B cell (primary cell): ENCODE results near the gene MYL4. TPM values are rescaled to one million over a fixed set of nuclear protein-coding genes. Genes with fewer than 3 reads are reported as not detected.

Experiments
- ATAC-seq: fragments of 200-7000 bp; cut with Tn5 transposase; one replicate; pipeline ENCODE4 v1.10.0; 2021; ENCODE audit warnings: low read depth, mild to moderate bottlenecking, moderate number of reproducible peaks, moderate library complexity
- CTCF ChIA-PET: fragments of 350-600 bp; sonication (Branson Sonifier 250); formaldehyde crosslinking; loops from one replicate; lab custom pipeline; 2021; ENCODE audit warnings: antibody characterized with exemption, inconsistent platforms; lab: Charles Lee
- POLR2A ChIA-PET: fragments of 350-600 bp; sonication (Branson Sonifier 250); formaldehyde crosslinking; loops from one replicate; lab custom pipeline; 2021; ENCODE audit warnings: antibody characterized with exemption; lab: Charles Lee
- DNase-seq: peaks from one replicate; pipeline ENCODE4 v3.0.0; 2013
- H2AFZ ChIP-seq: 2 replicates; pipeline ENCODE4 v1.6.1; 2012; ENCODE audit warnings: mild to moderate bottlenecking, low read depth, low read length; ENCODE audit not compliant: insufficient read depth, poor library complexity, severe bottlenecking
- H3K27ac ChIP-seq, 2 donors: 1 replicate in 1 of 2; 2 replicates in 1 of 2; pipeline ENCODE4 v1.5.1; 2012 to 2013; ENCODE audit warnings: low read length in 2 of 2, mild to moderate bottlenecking in 2 of 2, moderate library complexity in 1 of 2
- H3K27me3 ChIP-seq, 4 experiments: fragments of 200-600 bp in 1 of 4; sonication (generic) in 1 of 4; replicated peaks in 1 of 4; 1 replicate in 2 of 4; 2 replicates in 2 of 4; pipeline versions ENCODE4 v1.6.1 to v1.7.0; 2013 to 2016; ENCODE audit warnings: low read length in 3 of 4, mild to moderate bottlenecking in 2 of 4, mixed read lengths in 1 of 4, moderate library complexity in 1 of 4; ENCODE audit not compliant: insufficient read depth in 4 of 4, control insufficient read depth in 3 of 4; ENCODE audit errors: control extremely low read depth in 1 of 4
- H3K36me3 ChIP-seq, 2 experiments: replicated peaks in 1 of 2; 1 replicate in 1 of 2; 2 replicates in 1 of 2; pipeline versions ENCODE4 v1.6.1 to v1.7.1; 2013; ENCODE audit warnings: low read length in 1 of 2; ENCODE audit not compliant: insufficient read depth in 2 of 2, control insufficient read depth in 1 of 2; ENCODE audit errors: control extremely low read depth in 1 of 2, extremely low read depth in 1 of 2
- H3K4me1 ChIP-seq, 2 donors: fragments of 200-600 bp in 1 of 2; sonication (generic) in 1 of 2; 1 replicate in 1 of 2; 2 replicates in 1 of 2; pipeline versions ENCODE4 v1.5.1 to v1.6.1; 2013 to 2017; ENCODE audit warnings: low read length in 2 of 2; ENCODE audit not compliant: control insufficient read depth in 2 of 2, insufficient read depth in 2 of 2
- H3K4me2 ChIP-seq: replicated peaks from 2 replicates; pipeline ENCODE3; 2012; ENCODE audit warnings: mild to moderate bottlenecking, low read depth, low read length; ENCODE audit not compliant: poor library complexity, severe bottlenecking
- H3K4me3 ChIP-seq, 5 experiments: fragments of 200-600 bp in 1 of 5; sonication (generic) in 1 of 5; 1 replicate in 3 of 5; 2 replicates in 2 of 5; pipeline versions ENCODE4 v1.5.1 to v1.7.0; 2011 to 2016; ENCODE audit warnings: low read length in 4 of 5, mild to moderate bottlenecking in 4 of 5, low read depth in 2 of 5, control low read depth in 1 of 5, moderate library complexity in 1 of 5; ENCODE audit not compliant: insufficient read depth in 1 of 5; ENCODE audit errors: control extremely low read depth in 1 of 5, extremely low read depth in 1 of 5
- H3K79me2 ChIP-seq: fragments of 200-600 bp; sonication (generic); one replicate; pipeline ENCODE4 v1.6.0; 2016; ENCODE audit warnings: low read length; ENCODE audit not compliant: control insufficient read depth, insufficient read depth
- H3K9ac ChIP-seq: fragments of 200-600 bp; sonication (generic); 2 replicates; pipeline ENCODE4 v1.6.1; 2017; ENCODE audit warnings: mild to moderate bottlenecking, low read length, moderate library complexity
- H3K9me3 ChIP-seq, 3 donors: one replicate each; pipeline versions ENCODE4 v1.6.1 to v1.7.1; 2013; ENCODE audit warnings: low read length in 2 of 3; ENCODE audit not compliant: control insufficient read depth in 2 of 3, insufficient read depth in 1 of 3; ENCODE audit errors: control extremely low read depth in 1 of 3
- H4K20me1 ChIP-seq: 2 replicates; pipeline ENCODE4 v1.6.0; 2012; ENCODE audit warnings: mild to moderate bottlenecking, low read length; ENCODE audit not compliant: insufficient read depth, control insufficient read depth, poor library complexity, severe bottlenecking
- H3K27ac Mint-ChIP-seq: one replicate; pipeline ENCODE4 v1.8.0; 2021; ENCODE audit warnings: mixed read lengths
- H3K27me3 Mint-ChIP-seq: one replicate; pipeline ENCODE4 v1.8.0; 2021; ENCODE audit warnings: mixed read lengths
- H3K4me1 Mint-ChIP-seq: one replicate; pipeline ENCODE4 v1.8.0; 2021; ENCODE audit warnings: mixed read lengths
- H3K4me3 Mint-ChIP-seq: one replicate; pipeline ENCODE4 v1.8.0; 2021; ENCODE audit warnings: mixed read lengths
- H3K9me3 Mint-ChIP-seq: one replicate; pipeline ENCODE4 v1.8.0; 2022; ENCODE audit warnings: mixed read lengths; ENCODE audit not compliant: insufficient read depth
- EZH2 ChIP-seq: IDR thresholded peaks from 2 replicates; pipeline ENCODE4 v1.6.1; 2012; ENCODE audit warnings: borderline replicate concordance, low read depth, mild to moderate bottlenecking, moderate library complexity, low read length; ENCODE audit not compliant: insufficient read depth, poor library complexity, severe bottlenecking
- WGBS: methylation state at CpG from one replicate; pipeline ENCODE4 v1.1.5; 2013; ENCODE audit warnings: missing lambda C conversion rate; ENCODE audit not compliant: insufficient coverage; 5-methylcytosine and 5-hydroxymethylcytosine counted together
- intact Hi-C: fragments of 100-400 bp; cut with micrococcal nuclease; formaldehyde crosslinking; loops from one replicate; pipeline ENCODE4 v1.10.0; 2022
- polyA plus RNA-seq: library from polyadenylated mRNA; depleted of rRNA; stranded (reverse); fragments of >200 nt; gene quantifications from 2 replicates; pipeline ENCODE4 v1.2.3, GENCODE V29; 2012
- total RNA-seq, 2 donors: library from RNA; stranded (reverse); fragments of 120-200 nt in 1 of 2; gene quantifications; 1 replicate in 1 of 2; 2 replicates in 1 of 2; pipeline versions ENCODE4 v1.2.3 to v1.2.4, GENCODE V29; 2013 to 2022
- TF ChIP-seq, protein P1 (sequence below): fragments of 200-600 bp; IDR thresholded peaks from one replicate; pipeline ENCODE4 v1.8.0; 2022; ENCODE audit warnings: antibody characterized with exemption, mild to moderate bottlenecking

MYL4 gene
- total and polyA plus RNA-seq, 2 donors (not counting 1 experiment from before 2014, with no cell fraction given), result 0.16 to 0.42 TPM

DNA sequence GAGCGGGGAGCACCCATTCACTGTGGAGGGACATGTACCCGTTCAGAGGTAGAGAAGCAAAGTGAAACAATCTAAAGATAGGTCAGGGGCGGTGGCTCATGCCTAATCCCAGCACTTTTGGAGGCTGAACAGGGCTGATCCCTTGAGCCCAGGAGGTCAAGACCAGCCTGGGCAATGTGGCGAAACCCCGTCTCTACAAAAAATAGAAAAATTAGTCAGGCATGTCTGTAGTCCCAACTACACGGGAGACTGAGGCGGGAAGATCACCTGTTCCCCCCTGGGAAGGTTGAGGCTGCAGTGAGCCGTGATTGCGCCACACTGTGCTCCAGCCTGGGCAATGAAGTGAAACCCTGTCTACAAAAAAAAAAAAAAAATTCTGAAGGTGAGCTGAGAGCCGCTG, 21.7 kb downstream of the MYL4 start:
- Mint-ChIP-seq H3K4me1 (peaks cover 28% of the 10 kb centered on the region), H3K27me3 (no peaks in the 10 kb centered on the region), H3K27ac (no peak overlapping the region), H3K9me3 (no peaks in the 10 kb centered on the region), H3K4me3 (peak overlapping the region; percentile 77)
- POLR2A ChIA-PET, result interaction anchor here (0.8 kb wide), 2 partner anchors 85 to 93 kb away, joined by 3 to 5 read pairs; partner anchors contain the start of gene EFCAB13
- CTCF ChIA-PET, result interaction anchor here (0.7 to 7.5 kb wide), 17 partner anchors 10 to 384 kb away, joined by 3 to 226 read pairs (median 10); partner anchors contain the start of genes EFCAB13, ITGB3 and MYL4
- H3K9ac ChIP-seq, result peak overlapping the region; percentile 54
- no peaks in the 10 kb centered on the region for H3K79me2 ChIP-seq
- H3K36me3 ChIP-seq, result no peaks in the 10 kb centered on the region
- peak; percentile 36 for ATAC-seq
- TF ChIP-seq, protein P1, sequence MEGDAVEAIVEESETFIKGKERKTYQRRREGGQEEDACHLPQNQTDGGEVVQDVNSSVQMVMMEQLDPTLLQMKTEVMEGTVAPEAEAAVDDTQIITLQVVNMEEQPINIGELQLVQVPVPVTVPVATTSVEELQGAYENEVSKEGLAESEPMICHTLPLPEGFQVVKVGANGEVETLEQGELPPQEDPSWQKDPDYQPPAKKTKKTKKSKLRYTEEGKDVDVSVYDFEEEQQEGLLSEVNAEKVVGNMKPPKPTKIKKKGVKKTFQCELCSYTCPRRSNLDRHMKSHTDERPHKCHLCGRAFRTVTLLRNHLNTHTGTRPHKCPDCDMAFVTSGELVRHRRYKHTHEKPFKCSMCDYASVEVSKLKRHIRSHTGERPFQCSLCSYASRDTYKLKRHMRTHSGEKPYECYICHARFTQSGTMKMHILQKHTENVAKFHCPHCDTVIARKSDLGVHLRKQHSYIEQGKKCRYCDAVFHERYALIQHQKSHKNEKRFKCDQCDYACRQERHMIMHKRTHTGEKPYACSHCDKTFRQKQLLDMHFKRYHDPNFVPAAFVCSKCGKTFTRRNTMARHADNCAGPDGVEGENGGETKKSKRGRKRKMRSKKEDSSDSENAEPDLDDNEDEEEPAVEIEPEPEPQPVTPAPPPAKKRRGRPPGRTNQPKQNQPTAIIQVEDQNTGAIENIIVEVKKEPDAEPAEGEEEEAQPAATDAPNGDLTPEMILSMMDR, result no peak
- TF ChIP-seq EZH2, result no peak
- H4K20me1 ChIP-seq, result no peaks in the 10 kb centered on the region
- H3K9me3 ChIP-seq, result no peaks in the 10 kb centered on the region
- no peak for DNase-seq
- H2AFZ ChIP-seq, result peak overlapping the region; percentile 7
- no peak overlapping the region for H3K27ac ChIP-seq
- peak overlapping the region in 4 of 5 experiments; percentile 28 to 43 (median 36) for H3K4me3 ChIP-seq
- intact Hi-C loops, result loop anchor here (1.0 kb wide), 1 partner anchor 384 kb away; no protein-coding TSS in a partner anchor
- peaks cover 22 to 23% of the 10 kb centered on the region in 2 donors for H3K4me1 ChIP-seq
- WGBS, result 29% methylated on average over 6 of the region's 10 CpGs
- peak overlapping the region; percentile 72 for H3K4me2 ChIP-seq
- H3K27me3 ChIP-seq, result no peaks in the 10 kb centered on the region

DNA sequence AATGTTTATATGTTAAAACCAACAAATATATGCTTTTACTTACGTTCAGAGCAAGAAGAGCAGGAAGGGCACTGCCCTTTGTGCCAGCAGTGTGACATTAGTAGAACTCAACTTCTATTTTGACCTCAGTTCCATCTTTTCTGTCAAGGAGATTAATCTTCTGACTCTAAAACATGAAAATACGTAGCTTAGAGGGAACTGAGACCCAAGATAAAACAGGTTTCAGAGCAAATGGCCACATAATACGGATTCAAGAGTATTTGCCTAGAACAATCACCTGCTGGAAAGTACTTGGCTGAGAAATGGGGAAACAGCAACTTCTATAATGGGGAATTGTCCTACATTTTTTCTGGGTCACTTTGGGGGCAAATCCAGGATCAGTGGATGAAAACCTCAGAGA, 22.2 kb downstream of the MYL4 start:
- POLR2A ChIA-PET, result interaction anchor here (0.8 kb wide), 2 partner anchors 84 to 93 kb away, joined by 3 to 5 read pairs; partner anchors contain the start of gene EFCAB13

More for the DNA sequence above, 22.2 kb downstream of the MYL4 start:
- Histone ChIP-seq H2AFZ (no peak overlapping the region), H3K4me1 (peaks cover 22 to 23% of the 10 kb centered on the region in 2 donors), H3K4me3 (peak overlapping the region in 1 of 5 experiments; percentile 37), H3K4me2 (peak overlapping the region; percentile 72), H3K9me3 (peaks cover 0 to 2% (median 0%) of the 10 kb centered on the region in 3 donors), H3K79me2 (no peaks in the 10 kb centered on the region), H4K20me1 (no peaks in the 10 kb centered on the region), H3K9ac (peak overlapping the region; percentile 54), H3K36me3 (no peaks in the 10 kb centered on the region), H3K27me3 (no peaks in the 10 kb centered on the region), H3K27ac (no peak overlapping the region)
- TF ChIP-seq EZH2, result no peak
- TF ChIP-seq, protein P1, result no peak
- Mint-ChIP-seq H3K9me3 (no peaks in the 10 kb centered on the region), H3K4me3 (peak overlapping the region; percentile 77), H3K4me1 (peaks cover 28% of the 10 kb centered on the region), H3K27me3 (no peaks in the 10 kb centered on the region), H3K27ac (peak overlapping the region; percentile 11)
- no peak for DNase-seq
- WGBS, result 60% methylated on average over 2 of the region's 3 CpGs
- intact Hi-C loops, result no loop called here
- ATAC-seq, result no peak
- CTCF ChIA-PET, result interaction anchor here (0.7 to 7.5 kb wide), 10 partner anchors 9 to 384 kb away, joined by 3 to 226 read pairs (median 6); partner anchors contain the start of gene EFCAB13
